PC-9 (cell line): ENCODE measurements around the gene PDLIM5.

Experiments used
- CTCF ChIP-seq: fragments of 200-600 bp; sonication (generic); conservative IDR thresholded peaks from 2 replicates; pipeline ENCODE4 v1.6.1; 2017; ENCODE audit warnings: mixed run types, antibody characterized with exemption, mild to moderate bottlenecking, moderate library complexity
- EZH2 ChIP-seq: fragments of 200-600 bp; sonication (generic); IDR thresholded peaks from 2 replicates; pipeline ENCODE4 v1.8.0; 2017; ENCODE audit warnings: antibody characterized with exemption, low read depth

DNA sequence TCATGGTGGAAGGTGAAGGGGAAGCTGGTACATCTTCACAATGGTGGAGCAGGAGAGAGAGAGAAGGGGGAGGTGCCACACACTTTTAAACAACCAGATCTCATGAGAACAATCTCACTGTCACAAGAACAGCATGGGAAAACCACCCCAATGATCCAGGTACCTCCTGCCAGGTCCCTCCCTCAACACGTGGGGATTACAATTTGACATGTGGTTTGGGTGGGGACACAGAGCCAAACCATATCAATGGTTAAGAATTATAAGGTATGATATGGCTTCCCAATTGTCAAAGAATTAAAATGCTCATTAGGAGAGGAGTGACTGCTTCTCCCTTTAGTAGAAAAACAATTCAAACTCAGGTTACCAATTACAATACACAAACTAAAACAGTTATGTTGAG, 143.3 kb downstream of the PDLIM5 start:
- no peak for TF ChIP-seq CTCF
- TF ChIP-seq EZH2, result no peak
